PC-3 (cell line): ENCODE measurements around the gene MCU.

ENCODE experiments used
- CTCF ChIP-seq: fragments of 300-600 bp; sonication (generic); conservative IDR thresholded peaks from 2 replicates; pipeline ENCODE4 v1.5.1; 2017; ENCODE audit warnings: antibody characterized with exemption, low read depth, mild to moderate bottlenecking, low read length
- EZH2 ChIP-seq: fragments of 300-600 bp; sonication (generic); IDR thresholded peaks from one replicate; pipeline ENCODE4 v1.6.1; 2017; ENCODE audit warnings: antibody characterized with exemption, mild to moderate bottlenecking, low read length; ENCODE audit not compliant: unreplicated experiment

GRCh38 chr10:72685264-72685921, 6.5 kb upstream of the MCU start:
- TF ChIP-seq CTCF: no peak
- no peak for TF ChIP-seq EZH2
